NOMO-1 treated with dmso at 0.1 percent for 144 hours (cell line): Measurements from ENCODE around the gene CRYBG3.

Source experiments
- DNase-seq: peaks from one replicate; lab custom pipeline; 2025; ENCODE audit not compliant: unreplicated experiment; lab: John Stamatoyannopoulos, UW

Gene CRYBG3

GRCh38 chr3:97940034-97940433 lies 118.2 kb downstream of the CRYBG3 start:
- DNase-seq: no peak

DNA sequence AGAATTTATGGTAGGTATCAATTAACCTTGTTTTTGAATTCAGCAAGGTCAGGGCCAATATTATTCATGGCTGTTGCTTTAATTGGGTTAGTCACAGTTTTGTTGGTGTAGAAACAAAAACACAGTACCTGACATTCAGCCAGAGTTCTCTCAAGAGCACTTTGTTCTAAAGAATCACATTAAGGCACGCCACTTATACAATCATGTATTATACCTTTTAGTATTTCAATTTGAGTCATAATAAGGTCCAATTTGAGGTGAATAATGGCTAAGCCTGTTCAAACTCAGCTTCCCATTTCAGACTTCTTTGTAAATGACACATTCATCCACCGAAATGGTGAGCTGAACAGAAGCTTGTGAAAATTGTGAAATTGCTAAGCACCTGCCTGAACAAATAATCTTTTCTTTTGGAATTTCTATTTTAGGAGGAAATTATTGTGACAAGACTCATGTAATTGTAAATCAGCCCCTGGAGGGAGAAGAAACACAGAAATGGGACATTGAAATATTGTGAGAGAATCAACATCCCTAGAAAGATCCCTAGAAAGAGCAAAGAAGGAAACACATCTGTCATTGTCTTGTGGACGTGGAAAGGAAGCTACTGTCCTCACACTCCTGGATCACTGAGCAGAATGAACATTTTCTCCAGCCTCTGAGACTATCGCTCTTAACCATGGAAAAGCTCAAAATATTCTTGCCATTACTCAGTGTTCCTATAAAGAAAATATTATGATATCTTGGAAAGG lies 121.2 kb downstream of the CRYBG3 start:
- DNase-seq: no peak

DNA sequence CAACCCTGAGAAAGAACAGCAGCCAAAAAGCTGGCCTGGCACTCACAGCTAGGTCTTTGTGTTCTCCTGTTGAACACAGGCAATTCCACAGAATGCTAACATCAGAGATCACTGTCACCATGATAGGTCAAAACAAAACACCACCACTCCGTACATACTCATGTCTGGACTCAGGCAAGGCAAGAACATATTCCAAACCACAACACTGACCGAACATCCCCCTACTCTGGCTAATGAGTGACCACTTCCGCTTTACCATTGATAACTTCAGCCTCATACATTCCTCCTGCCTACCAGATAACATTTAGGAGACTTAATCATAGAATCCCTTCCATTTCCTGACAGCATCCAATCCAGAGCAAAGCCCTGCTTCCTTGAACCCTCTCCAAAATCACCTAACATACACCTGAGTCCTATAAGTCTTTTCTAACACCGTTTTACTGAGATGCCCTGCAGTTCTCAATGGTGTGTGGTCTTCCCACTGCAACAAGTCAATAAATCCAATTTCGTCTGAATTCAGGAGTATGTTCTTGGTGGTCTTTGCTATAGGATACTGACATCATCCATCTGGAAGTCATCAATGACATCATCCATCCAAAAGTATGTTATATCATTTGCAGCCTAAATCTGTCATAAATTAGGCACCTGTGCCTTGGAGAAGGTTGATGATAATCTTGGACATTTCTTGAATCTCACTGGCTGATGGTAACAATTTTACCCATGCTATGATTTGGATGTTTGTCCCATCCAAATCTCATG lies 126.7 kb downstream of the CRYBG3 start:
- no peak for DNase-seq

DNA sequence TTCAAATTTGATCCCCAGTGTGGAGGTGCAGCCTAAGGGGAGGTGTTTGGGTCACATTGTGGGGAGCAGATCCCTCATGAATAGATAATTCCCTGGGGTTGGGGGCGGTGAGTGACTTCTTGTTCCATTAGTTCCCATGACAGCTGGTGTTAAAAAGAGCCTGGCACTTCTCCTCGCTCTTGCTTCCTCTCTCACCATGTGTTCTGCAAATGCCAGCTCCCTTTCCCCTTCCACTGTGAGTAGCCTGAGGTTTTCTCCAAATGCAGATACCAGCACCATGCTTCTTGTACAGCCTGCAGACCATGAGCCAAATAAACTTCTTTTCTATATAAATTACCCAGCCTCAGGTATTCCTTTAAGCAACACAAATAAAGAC lies 127.3 kb downstream of the CRYBG3 start:
- DNase-seq: no peak

DNA sequence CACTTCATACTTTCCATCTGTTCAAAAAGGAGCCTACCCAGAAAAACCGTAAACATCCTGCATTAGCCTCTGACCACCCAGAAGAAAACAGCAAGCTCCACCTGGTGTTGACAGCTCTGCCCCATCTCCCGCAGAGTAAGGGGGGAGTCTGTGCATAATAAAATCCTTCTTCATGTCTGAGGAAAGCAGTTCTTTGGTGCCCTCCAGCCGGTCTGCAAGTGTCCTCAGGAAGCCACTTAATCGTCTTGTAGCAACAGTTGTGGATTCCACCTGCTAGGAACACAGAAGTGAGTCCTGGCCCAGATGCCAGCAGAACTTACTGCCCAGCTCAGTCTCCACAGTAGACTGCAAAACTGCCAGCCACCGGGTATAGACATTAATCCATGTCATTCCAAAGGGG lies 127.9 kb downstream of the CRYBG3 start:
- no peak for DNase-seq

- no peak for DNase-seq
These were observed 128.5 kb downstream of the CRYBG3 start for GRCh38 chr3:97950360-97950759.

GRCh38 chr3:97952280-97952679 lies 130.5 kb downstream of the CRYBG3 start:
- DNase-seq: no peak

GRCh38 chr3:97952872-97953271 lies 131.1 kb downstream of the CRYBG3 start:
- no peak for DNase-seq

- DNase-seq: no peak
These were observed 132.5 kb downstream of the CRYBG3 start for GRCh38 chr3:97954228-97954827.

DNA sequence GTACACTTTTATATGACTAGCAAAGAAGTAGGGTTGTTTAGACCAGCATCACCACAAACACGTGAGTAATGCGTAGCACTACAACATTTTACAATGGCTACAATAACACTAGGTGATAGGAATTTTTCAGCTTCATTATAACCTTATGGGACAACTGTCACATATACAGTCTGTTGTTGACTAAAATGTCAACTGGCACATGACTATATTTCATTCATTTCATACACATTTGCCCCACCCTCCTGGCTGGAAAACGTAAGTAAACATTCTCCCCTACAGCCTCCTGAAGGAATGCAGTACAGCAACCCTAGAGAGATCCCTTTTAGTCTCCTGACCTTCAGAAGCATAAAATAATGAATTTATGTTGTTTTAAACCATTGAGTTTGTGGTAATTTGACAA lies 134.2 kb downstream of the CRYBG3 start:
- no peak for DNase-seq

DNA sequence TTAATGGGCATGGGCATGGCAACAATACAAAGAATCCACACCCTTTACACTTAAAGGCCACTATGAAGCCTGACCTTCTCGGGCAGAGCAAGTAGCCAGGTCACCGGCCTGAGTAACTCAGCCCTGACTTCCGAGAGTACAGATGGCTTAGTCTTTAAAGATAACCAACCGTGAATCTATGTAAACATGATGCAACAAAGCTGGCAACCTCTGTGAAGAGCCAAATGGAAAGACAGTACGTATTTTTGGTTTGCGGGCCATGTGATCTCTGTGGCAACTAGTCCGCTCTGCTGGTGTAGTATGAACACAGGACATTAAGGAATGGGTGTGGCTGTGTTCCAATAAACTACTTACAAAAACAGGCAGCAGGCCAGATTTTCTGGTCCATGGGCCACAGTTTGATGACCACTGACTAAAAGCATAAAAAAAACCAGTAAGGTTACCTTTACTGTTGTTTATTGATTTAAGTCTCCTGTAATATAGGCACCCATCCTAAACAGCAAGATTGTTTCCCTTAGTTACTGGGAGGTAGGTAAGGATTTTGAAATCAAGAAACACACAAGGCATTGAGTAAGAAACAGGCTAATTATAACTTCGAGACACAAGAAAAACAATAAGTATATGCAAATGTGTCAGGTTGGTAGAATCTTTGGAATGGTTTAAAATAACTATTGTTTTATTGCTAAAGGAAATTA lies 136.0 kb downstream of the CRYBG3 start:
- no peak for DNase-seq

DNA sequence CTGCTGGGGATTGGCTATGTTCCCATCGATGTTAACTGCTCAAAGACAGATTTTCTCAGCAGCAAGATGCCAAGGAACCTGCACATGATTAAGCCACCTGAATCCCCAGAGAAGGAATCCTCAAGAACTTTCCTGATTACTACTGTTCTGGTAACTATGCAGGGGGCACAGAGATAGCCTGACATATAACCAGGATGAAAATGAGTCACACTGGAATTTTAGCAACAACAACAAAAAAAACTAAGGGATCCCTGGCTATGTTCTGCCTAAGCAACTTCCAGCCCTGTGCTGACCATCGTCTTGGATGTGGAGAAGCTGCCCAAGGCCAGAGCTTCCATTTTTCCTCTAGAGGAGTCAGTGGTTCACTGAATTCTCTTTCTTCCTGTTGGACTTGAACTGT lies 136.6 kb downstream of the CRYBG3 start:
- no peak for DNase-seq

DNA sequence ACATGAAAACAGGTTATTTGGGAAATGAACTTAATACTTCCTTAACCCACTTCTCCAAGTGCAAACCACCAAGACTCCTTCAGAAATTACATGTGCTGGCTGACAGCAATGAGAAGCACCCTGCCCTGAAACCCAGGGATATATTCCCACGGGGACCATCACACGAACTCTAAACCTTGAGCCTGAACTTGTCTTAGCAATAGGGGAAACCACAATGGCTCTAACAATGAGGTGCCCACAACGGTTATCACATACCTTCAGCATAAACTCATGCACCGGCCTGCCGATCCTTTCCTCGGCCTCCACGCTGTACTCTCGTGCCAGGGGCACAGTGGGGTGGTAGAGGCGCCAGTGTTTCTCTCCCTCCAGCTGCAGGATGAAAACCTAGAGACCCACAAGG lies 137.0 kb downstream of the CRYBG3 start:
- DNase-seq: no peak

- no peak for DNase-seq
These were observed 138.1 kb downstream of the CRYBG3 start for GRCh38 chr3:97959872-97960271.

DNA sequence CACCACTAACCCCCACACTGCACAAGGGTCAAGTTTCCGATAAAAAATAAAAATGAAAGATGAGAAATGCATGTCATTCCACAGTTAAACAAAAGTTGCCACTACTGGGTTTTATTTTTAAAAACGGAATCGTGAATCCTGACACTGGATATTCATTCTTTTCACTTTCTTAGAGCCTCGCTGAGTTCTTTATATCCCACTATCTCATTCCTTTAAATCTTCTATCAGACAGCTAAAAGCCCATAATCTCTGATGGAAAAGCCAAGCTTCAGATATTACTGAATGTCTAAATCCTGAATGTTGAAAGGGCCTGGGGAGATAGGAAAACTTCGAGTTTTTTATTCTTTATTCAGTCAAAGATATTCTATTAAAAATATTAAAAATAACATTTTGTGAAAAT lies 138.7 kb downstream of the CRYBG3 start:
- no peak for DNase-seq

DNA sequence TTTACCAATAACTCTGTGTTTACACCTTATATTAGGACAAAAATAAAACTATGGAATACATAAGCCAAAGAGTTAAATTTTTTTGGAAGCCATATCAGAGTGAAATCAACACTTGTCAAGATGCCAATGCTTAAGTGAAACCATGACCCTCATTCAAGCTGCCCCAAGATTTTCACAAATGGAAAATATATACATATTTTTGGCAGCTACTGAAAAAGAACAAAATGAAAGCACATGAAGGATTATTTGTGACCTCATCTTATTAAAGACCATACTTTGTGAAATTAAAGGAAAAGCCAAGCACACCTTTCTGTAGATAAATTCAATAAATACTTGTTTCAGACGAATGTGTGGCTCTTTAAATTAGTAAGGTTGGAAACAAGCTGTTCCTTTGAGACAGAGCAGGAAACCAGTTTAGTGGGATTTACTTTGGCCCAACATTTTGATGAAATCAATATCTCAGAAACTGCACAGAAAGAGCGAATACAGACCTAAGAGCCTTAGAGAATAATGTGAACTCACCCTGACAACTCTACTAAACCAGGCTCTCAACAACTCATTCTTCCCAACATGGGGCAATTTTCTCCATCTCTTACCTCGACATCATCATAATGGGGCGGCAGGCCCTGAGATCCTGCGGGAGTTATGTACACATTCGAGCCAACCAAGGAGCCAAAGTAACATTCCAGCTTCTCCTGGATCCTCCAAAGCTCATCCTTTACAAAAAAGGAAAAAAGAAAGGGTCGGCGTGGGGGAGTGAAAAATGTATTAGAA lies 139.4 kb downstream of the CRYBG3 start:
- DNase-seq: no peak

GRCh38 chr3:97967966-97968365 lies 146.2 kb downstream of the CRYBG3 start:
- no peak for DNase-seq

DNA sequence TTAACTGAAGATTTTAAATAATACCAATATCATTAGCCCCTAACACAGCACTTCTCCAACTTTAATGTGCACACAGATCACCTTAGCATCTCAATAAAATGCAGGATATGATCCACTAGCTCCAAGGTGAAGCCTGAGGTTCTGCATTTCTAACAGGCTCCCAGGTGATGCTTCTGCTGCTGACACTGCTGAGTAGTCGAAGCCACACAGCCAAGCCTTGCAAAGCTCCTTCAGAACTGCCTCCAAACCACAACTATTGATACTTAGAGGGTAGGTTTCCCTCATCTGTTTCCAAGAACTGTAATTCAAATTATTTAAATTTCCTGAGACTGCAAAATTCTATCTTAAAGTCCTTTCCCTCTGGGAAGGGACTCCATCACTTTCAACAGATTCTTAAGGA lies 146.6 kb downstream of the CRYBG3 start:
- DNase-seq: no peak

- no peak for DNase-seq
These were observed 147.7 kb downstream of the CRYBG3 start for GRCh38 chr3:97969541-97969940.

DNA sequence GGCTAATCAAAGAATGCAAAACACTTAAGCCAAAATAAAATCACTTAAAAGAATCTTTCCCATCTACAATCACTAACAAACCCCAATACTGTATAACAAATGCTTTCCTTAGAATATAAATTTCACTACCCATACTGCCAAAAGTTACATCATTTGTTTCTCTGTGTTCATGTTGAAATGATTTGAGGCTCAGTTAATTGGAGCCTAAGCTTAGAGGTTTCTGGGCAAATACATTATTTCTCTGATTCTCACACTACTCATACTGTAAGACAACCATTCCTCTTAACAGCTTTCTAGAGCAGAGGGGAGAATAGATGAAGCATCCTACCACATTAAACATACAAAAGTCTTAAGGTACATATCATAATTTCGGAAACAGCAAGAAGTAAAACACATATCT lies 148.3 kb downstream of the CRYBG3 start:
- DNase-seq: no peak
